ENCODE measurements around the gene RASSF5. TPM values are rescaled to one million over a fixed set of nuclear protein-coding genes. Genes with fewer than 3 reads are reported as not detected.

RASSF5 gene, protein sequence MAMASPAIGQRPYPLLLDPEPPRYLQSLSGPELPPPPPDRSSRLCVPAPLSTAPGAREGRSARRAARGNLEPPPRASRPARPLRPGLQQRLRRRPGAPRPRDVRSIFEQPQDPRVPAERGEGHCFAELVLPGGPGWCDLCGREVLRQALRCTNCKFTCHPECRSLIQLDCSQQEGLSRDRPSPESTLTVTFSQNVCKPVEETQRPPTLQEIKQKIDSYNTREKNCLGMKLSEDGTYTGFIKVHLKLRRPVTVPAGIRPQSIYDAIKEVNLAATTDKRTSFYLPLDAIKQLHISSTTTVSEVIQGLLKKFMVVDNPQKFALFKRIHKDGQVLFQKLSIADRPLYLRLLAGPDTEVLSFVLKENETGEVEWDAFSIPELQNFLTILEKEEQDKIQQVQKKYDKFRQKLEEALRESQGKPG
- 28.5 TPM for total RNA-seq

DNA sequence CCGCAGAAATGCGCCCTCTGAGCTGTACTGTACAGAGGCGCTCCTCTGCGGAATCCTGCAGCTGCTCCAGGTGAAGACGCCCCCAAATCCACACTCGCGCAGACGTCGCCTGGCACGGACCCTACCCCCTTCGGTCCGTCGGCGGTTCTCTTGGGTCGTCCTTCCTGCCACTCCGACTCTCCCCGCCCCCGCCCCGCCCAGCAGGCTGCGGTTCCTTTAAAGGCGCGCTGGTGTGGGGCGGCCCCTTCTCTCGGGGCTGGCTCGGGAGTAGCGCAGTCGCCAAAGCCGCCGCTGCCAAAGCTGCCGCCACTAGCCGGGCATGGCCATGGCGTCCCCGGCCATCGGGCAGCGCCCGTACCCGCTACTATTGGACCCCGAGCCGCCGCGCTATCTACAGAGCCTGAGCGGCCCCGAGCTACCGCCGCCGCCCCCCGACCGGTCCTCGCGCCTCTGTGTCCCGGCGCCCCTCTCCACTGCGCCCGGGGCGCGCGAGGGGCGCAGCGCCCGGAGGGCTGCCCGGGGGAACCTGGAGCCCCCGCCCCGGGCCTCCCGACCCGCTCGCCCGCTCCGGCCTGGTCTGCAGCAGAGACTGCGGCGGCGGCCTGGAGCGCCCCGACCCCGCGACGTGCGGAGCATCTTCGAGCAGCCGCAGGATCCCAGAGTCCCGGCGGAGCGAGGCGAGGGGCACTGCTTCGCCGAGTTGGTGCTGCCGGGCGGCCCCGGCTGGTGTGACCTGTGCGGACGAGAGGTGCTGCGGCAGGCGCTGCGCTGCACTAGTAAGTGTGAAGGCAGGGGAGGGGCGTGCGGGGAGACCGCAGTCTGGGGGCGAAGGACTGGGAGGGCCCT, at the start of gene RASSF5:
Gene RASSF5, plus strand, starts transcription at position 248 of the 846 bp plus-strand sequence. Its CDS starts 72 bp downstream, at position 320.
- Histone ChIP-seq H3K4me3 (peak within 1 kb of the TSS; percentile 65 to 67), H3K4me1 (peaks cover 62% of the 10 kb centered on the region), H3K9me3 (no peaks in the 10 kb centered on the region), H3K36me3 (no peaks in the 10 kb centered on the region), H3K27me3 (no peaks in the 10 kb centered on the region), H3K27ac (peak within 1 kb of the TSS; percentile 64)
- peak in 1 of 2 donors; percentile 40 for TF ChIP-seq POLR2A (IDR thresholded peaks at IDR 0.05)
- TF ChIP-seq POLR2AphosphoS5 (IDR thresholded peaks at IDR 0.05; ENCODE audit: insufficient read depth in 1 of 2, low read depth in 1 of 2) = peak in 1 of 2 donors; percentile 80
- TF ChIP-seq, protein P1, sequence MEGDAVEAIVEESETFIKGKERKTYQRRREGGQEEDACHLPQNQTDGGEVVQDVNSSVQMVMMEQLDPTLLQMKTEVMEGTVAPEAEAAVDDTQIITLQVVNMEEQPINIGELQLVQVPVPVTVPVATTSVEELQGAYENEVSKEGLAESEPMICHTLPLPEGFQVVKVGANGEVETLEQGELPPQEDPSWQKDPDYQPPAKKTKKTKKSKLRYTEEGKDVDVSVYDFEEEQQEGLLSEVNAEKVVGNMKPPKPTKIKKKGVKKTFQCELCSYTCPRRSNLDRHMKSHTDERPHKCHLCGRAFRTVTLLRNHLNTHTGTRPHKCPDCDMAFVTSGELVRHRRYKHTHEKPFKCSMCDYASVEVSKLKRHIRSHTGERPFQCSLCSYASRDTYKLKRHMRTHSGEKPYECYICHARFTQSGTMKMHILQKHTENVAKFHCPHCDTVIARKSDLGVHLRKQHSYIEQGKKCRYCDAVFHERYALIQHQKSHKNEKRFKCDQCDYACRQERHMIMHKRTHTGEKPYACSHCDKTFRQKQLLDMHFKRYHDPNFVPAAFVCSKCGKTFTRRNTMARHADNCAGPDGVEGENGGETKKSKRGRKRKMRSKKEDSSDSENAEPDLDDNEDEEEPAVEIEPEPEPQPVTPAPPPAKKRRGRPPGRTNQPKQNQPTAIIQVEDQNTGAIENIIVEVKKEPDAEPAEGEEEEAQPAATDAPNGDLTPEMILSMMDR (IDR thresholded peaks at IDR 0.05) = no peak
- intact Hi-C loops (cut with DNase I) = no loop called here
- no peak for DNase-seq (ENCODE audit: extremely low spot score in 2 of 2)

DNA sequence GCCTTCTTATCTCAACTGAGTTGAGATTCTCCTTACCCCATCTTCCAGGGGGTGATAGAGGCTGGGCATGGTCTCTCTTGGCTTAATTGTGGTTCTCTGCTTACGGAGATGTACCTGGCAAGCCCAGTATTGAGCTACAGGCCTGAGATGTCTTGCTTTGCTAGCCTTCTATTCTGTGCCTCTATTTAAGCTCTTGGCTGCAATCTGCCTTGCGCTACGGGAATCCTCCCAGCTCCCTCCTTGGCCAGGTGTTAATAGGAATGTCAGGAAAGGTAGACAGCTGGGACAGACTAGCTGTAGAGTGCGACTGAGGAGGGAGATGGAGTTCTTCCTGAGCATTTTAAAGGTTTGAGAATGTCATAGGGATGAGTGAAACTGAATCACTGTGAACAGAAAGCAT, 47.6 kb upstream of the RASSF5 start:
- intact Hi-C loops (cut with DNase I) = no loop called here
- H3K27ac ChIP-seq = no peak overlapping the region
- no peak for DNase-seq (ENCODE audit: extremely low spot score in 2 of 2)
- H3K9me3 ChIP-seq = no peaks in the 10 kb centered on the region
- H3K4me3 ChIP-seq = no peak overlapping the region
- H3K27me3 ChIP-seq = no peaks in the 10 kb centered on the region
- TF ChIP-seq POLR2AphosphoS5 (IDR thresholded peaks at IDR 0.05; ENCODE audit: insufficient read depth in 1 of 2, low read depth in 1 of 2) = no peak
- no peak for TF ChIP-seq POLR2A (IDR thresholded peaks at IDR 0.05)
- TF ChIP-seq, protein P1 (IDR thresholded peaks at IDR 0.05) = no peak
- peaks cover 0 to 16% of the 10 kb centered on the region in 2 donors for H3K36me3 ChIP-seq
- peaks cover 37% of the 10 kb centered on the region for H3K4me1 ChIP-seq

DNA sequence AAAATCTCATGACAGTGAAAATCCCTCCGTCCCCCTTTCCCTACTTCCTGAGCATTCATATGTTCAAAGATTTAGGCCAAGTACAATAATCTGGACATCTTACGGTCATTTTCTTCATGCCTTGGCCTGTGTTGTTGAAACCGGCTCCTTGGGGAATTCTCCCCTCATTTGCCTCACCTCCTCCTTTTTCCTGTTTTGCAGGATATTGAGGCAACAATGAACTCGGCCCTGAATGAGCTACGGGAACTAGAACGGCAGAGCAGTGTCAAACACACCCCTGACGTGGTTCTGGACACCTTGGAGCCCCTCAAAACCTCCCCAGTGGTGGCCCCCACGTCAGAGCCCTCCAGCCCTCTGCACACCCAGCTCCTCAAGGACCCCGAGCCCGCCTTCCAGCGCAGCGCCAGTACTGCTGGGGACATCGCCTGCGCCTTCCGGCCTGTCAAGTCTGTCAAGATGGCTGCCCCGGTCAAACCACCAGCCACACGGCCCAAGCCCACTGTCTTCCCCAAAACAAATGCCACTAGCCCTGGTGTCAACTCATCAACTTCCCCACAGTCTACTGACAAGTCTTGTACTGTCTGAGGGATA, 46.4 kb upstream of the RASSF5 start:
- Histone ChIP-seq H3K27ac (peak overlapping the region; percentile 3), H3K4me1 (peaks cover 36% of the 10 kb centered on the region), H3K4me3 (no peak overlapping the region), H3K36me3 (peaks cover 0 to 7% of the 10 kb centered on the region in 2 donors), H3K27me3 (no peaks in the 10 kb centered on the region), H3K9me3 (no peaks in the 10 kb centered on the region)
- no peak for TF ChIP-seq POLR2A (IDR thresholded peaks at IDR 0.05)
- intact Hi-C loops (cut with DNase I) = no loop called here
- DNase-seq (ENCODE audit: extremely low spot score in 2 of 2) = no peak

DNA sequence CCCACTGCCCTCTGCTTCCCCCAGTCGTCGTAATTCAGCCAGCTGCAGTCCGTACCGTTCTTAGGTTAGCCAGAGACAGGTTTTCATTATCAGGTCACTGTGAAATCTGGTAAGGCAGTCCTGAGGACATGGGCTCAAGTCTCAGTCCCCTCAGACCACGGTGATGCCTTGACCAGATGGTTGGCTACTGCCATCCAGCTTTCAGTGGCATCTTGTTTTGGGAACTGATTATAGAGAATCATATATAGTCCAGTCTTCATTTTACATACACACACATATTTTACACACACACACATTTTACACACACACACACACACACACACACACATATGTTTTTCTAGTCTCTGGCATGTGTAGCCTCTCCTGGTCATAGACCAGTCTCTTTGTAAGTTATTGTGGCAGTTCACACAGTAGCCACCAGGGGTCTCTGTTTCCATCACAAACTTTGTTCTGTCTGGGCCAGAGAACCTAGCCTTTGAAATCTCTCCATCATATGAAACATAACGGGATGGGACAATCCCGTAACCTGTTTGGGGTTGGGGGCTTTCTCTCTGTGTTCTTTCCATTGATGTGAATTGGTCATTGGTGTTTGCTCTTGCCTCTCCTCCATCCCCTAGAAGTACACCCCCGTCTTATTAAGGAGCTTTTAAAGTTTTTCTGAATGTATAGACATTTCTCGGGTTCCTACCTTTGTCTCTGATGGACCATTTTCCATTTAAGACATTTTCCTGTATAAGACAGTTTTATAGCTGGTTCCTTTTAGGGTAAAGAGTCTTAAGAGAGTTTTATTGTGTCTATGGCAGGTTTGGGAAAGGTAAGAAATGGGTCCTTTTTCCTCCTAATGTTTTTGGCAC, 45.5 kb upstream of the RASSF5 start:
- no peaks in the 10 kb centered on the region for H3K27me3 ChIP-seq
- H3K4me3 ChIP-seq = no peak overlapping the region
- H3K36me3 ChIP-seq = peaks cover 0 to 7% of the 10 kb centered on the region in 2 donors
- H3K9me3 ChIP-seq = no peaks in the 10 kb centered on the region
- H3K4me1 ChIP-seq = peaks cover 27% of the 10 kb centered on the region
- intact Hi-C loops (cut with DNase I) = no loop called here
- peak overlapping the region; percentile 3 for H3K27ac ChIP-seq
- DNase-seq (ENCODE audit: extremely low spot score in 2 of 2) = no peak
- TF ChIP-seq POLR2AphosphoS5 (IDR thresholded peaks at IDR 0.05; ENCODE audit: insufficient read depth in 1 of 2, low read depth in 1 of 2) = peak in 1 of 2 donors; percentile 57
- TF ChIP-seq POLR2A (IDR thresholded peaks at IDR 0.05) = no peak
- TF ChIP-seq, protein P1 (IDR thresholded peaks at IDR 0.05) = peak; percentile 59 to 87 (median 77)
